ENCODE measurements around the gene LRP5.
A peak's percentile ranks its signal among the peaks of the same experiment; 100 is the strongest.
"Not testable (repeated sequence)": the region's sequence is repeated elsewhere in the genome, so short reads cannot be mapped to it uniquely, and the experiment has no call there.

LRP5 gene

GRCh38 chr11:68469122-68469521 lies 156.7 kb downstream of the LRP5 start:
- no peak for DNase-seq (ENCODE audit: low read depth in 3 of 3)

DNA sequence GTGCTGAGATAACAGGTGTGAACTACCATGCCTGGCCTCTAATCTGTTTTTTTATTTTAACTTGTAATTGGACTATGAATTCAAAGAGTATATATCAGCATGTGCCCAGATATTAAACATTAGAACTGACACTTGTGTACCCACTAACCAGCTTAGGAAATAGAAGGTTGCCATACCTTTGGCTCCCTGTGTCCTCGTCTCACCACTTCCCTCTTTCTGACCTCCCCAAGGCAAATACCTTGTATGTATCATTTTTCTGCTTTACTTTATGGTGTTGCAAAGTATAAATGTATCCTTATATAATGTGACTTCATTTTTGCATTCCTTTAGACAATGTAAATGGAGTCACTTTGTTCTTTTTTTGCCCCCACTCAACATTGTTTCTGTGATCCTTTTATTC lies 157.3 kb downstream of the LRP5 start:
- DNase-seq (ENCODE audit: low read depth in 3 of 3) = no peak

DNA sequence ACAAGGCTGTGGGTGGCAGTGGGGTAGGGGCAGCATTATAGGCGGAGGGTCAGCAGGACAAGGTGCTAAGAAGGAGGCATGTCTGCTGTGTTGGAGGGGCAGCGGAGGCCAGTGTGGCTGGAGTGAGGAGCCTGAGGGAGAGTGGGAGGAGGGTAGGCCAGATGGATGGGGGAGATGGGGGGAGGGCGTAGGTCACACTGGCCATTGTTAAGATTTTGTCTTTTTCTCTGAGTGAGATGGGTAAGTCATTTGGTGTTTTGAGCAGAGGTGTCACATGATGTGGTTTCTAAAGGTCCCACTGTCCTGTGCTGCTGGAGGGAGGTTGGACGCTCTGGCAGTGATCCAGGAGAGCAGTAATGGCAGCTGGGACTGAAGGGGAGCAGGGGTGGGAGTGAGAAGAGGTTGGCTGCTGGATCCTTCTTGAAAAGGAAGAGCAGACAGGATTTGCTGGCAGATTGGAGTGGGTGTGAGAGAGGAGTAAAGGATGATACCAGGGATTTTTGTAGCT lies 158.0 kb downstream of the LRP5 start:
- DNase-seq (ENCODE audit: low read depth in 3 of 3) = no peak

DNA sequence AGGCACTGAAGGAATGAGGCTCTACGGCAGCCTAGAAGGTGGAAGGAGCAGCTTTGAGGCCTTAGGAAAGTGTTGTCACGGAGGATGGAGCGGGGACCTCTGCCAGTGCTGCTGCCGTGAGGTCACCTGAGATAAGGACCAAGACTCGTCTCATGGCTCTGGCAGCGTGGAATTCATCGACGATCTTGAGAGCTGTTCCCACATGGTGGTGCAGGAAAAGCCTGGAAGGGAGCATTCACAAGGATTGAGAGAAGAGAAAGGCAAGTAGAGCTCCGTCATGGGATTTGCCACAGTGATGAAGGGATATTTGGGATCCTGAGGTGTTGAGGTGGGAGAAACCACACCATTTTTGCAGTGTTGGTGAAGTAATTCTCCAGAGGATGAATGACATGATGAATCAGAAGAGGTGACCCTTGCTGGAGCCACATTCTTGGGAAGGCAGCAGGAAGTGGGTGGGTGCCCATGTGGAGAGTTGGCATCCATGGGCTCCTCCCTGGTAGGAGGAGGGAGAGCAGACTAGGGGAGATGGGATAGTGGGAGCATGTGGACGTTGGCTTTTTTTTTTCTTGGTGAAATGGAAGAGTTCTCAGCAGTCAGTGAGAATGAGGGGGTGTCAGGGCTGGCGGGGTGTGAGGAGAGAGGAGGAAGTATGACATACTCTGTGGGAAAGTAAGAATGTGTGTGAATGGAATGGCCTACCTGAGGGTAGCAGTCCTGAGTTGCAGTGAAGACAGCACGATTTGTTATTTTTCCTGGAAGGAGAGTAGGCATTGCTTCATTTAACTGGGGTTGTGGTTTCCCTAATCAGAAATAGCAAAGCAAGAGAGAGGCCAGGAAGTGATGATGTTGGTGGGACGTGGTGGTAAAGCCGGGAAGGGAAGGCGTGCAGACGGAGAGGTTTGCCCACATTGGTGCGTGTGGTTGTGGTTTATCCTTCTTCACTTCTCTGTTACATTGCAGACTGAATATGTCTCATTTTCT lies 159.3 kb downstream of the LRP5 start:
- peak; percentile 31 to 46 (median 39) for DNase-seq (ENCODE audit: low read depth in 3 of 3)

GRCh38 chr11:68472778-68473177 lies 160.4 kb downstream of the LRP5 start:
- no peak for DNase-seq (ENCODE audit: low read depth in 3 of 3)

- DNase-seq (ENCODE audit: low read depth in 3 of 3) = no peak
Measured at GRCh38 chr11:68473693-68474092, 161.3 kb downstream of the LRP5 start.

DNA sequence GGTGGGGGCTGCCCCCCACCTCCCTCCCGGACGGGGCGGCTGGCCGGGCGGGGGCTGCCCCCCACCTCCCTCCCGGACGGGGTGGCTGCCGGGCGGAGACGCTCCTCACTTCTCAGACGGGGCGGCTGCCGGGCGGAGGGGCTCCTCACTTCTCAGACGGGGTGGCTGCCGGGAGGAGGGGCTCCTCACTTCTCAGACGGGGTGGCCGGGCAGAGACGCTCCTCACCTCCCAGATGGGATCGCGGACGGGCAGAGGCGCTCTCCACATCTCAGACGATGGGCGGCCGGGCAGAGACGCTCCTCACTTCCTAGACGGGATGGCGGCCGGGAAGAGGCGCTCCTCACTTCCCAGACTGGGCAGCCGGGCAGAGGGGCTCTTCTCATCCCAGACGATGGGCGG lies 163.2 kb downstream of the LRP5 start:
- DNase-seq (ENCODE audit: low read depth in 3 of 3) = not testable (repeated sequence)

- DNase-seq (ENCODE audit: low read depth in 3 of 3) = no peak
Measured at GRCh38 chr11:68479390-68479789, 167.0 kb downstream of the LRP5 start.

DNA sequence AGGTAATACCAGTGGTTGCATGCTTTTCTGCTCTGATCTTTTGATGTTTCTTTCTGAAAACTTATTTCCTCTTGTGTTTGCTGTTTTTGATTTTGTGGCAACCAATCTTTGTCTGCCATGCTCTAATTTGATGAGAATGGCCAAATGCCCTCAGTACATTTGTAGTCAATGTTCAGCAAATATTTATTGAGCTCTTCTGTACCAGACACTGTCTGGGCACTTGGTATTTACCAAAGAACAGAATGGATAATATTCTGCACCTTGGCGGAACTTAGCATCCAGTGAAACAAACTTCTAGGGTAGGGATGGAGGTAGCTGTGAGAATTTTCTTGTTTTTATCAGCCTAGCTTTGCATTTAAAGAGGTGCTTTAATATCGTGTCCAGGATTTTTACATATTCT lies 167.8 kb downstream of the LRP5 start:
- no peak for DNase-seq (ENCODE audit: low read depth in 3 of 3)

- no peak for DNase-seq (ENCODE audit: low read depth in 3 of 3)
Measured at GRCh38 chr11:68480852-68481510, 168.6 kb downstream of the LRP5 start.

GRCh38 chr11:68481579-68482240 lies 169.3 kb downstream of the LRP5 start:
- DNase-seq (ENCODE audit: low read depth in 3 of 3) = no peak

- no peak for DNase-seq (ENCODE audit: low read depth in 3 of 3)
Measured at GRCh38 chr11:68488623-68489022, 176.2 kb downstream of the LRP5 start.

GRCh38 chr11:68495220-68495729 lies 182.9 kb downstream of the LRP5 start:
- no peak for DNase-seq (ENCODE audit: low read depth in 3 of 3)

DNA sequence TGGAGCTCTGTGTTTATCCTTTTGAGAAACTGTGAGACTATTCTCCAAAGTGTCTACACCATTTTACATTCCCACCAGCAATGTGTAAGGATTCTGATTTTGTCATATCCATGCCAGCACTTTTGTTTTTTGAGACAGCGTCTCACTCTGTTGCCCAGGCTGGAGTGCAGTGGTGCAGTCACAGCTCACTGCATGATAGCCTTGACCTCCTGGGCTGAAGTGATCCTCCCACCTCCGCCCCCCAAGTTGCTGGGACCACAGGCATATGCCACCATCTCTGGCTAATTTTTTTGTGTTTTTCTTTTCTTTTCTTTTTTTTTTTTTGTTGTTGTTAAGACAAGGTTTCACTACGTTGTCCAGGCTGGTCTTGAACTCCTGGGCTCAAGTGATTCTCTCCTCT lies 183.5 kb downstream of the LRP5 start:
- DNase-seq (ENCODE audit: low read depth in 3 of 3) = no peak

- no peak for DNase-seq (ENCODE audit: low read depth in 3 of 3)
Measured at GRCh38 chr11:68497761-68498160, 185.4 kb downstream of the LRP5 start.

DNA sequence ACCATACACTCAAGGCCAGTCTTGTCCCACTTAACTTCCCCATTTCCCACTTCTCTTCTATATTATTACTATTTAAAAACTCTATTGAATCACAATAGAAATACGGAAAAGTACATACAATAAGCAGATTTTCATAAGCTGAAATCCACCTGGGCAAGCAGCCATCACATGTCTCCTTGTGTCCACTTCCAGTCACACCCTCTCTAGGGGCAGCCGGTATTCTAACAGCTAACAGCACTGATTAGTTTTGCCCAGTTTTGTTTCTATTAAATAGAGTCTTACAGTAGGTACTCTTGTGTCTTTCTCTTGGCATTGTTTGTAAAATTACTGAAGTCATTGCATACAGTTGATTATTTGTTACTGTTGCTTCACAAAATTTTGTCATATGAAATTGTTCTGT lies 185.9 kb downstream of the LRP5 start:
- no peak for DNase-seq (ENCODE audit: low read depth in 3 of 3)

Measured in stimulated activated CD4-positive, alpha-beta T cell treated with anti-CD3 and anti-CD28 coated beads, TNF-alpha, amount 100 ng/mL, for 48 hours (primary cell).